Neural cell (in vitro differentiated cells): Measurements from ENCODE around the gene THTPA.

ENCODE experiments used
- EP300 ChIP-seq: fragments of 450-650 bp; conservative IDR thresholded peaks from 2 replicates; pipeline ENCODE4 v1.6.1; 2014; ENCODE audit warnings: antibody characterized with exemption, mild to moderate bottlenecking, moderate library complexity; ENCODE audit not compliant: poor library complexity, severe bottlenecking
- EZH2 ChIP-seq: fragments of 200-600, 300-800 bp; shearing (Covaris generic), sonication (generic); IDR thresholded peaks from 2 replicates; pipeline ENCODE4 v1.6.1; 2014; ENCODE audit warnings: antibody characterized with exemption, low read length, borderline replicate concordance, mild to moderate bottlenecking; ENCODE audit not compliant: insufficient read depth, poor library complexity, severe bottlenecking
- MXI1 ChIP-seq: fragments of 450-650 bp; conservative IDR thresholded peaks from 2 replicates; pipeline ENCODE4 v1.6.1; 2014; ENCODE audit warnings: antibody characterized with exemption, mild to moderate bottlenecking; ENCODE audit not compliant: poor library complexity, severe bottlenecking
- POLR2AphosphoS5 ChIP-seq: IDR thresholded peaks from 2 replicates; pipeline ENCODE4 v1.6.1; 2012
- RAD21 ChIP-seq: fragments of 450-650 bp; conservative IDR thresholded peaks from 2 replicates; pipeline ENCODE4 v1.6.1; 2014; ENCODE audit warnings: antibody characterized with exemption, mild to moderate bottlenecking, moderate library complexity
- SMC3 ChIP-seq: fragments of 450-650 bp; conservative IDR thresholded peaks from 2 replicates; pipeline ENCODE4 v1.6.1; 2014; ENCODE audit warnings: antibody characterized with exemption, mild to moderate bottlenecking, moderate library complexity; ENCODE audit not compliant: poor library complexity
- TAF1 ChIP-seq: IDR thresholded peaks from 2 replicates; pipeline ENCODE4 v1.6.1; 2012; ENCODE audit warnings: low read depth
- TF ChIP-seq, protein P1 (sequence below): IDR thresholded peaks from 2 replicates; pipeline ENCODE4 v1.6.1; 2012; ENCODE audit warnings: borderline replicate concordance
- TF ChIP-seq, protein P2 (sequence below): fragments of 450-650 bp; IDR thresholded peaks from 2 replicates; pipeline ENCODE4 v1.5.1; 2014; ENCODE audit warnings: antibody characterized with exemption, mild to moderate bottlenecking, moderate library complexity; ENCODE audit not compliant: poor library complexity, severe bottlenecking

DNA sequence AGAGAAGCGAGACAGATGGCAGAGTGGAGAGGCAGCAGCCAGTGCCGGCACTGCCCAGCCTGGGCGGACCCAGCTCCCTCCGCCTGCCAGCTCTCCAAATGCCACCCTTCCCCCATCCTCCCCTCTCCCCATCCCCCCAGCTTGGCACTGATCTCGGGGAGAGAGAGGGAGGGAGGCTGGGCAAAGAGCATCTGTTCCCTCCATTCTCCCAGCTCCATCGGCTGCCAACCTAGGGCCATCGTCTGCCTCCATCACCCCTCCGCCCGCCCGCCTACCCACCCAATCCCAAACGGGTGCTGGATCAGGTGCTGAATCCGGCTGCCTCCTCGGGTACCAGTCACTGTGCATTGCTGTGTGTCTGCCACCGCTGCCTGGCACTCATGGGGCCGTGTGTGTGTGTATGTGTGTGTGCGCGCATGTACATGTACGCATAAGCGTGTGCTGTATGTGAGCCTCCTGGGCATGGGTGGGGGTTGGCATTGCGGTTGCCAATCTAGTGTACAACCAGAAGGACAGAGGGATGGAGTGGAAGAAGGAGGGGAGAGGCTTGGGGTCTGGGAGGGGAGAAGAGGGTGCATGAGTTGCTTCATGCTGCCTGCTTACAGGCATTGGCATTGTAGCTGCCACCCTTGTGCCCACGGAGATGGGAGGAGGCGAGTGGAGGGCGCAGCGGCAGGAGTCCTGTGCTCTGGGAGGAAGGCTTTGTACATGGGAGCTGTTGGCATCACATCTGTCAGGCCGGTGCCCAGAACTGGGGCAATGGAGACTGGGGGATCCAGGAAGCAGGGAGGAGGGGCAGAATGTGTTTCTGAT, 42.9 kb upstream of the THTPA start:
- TF ChIP-seq EZH2 (no peak), EP300 (no peak), RAD21 (no peak), SMC3 (no peak), POLR2AphosphoS5 (no peak), TAF1 (no peak), MXI1 (no peak)
- TF ChIP-seq, protein P1, sequence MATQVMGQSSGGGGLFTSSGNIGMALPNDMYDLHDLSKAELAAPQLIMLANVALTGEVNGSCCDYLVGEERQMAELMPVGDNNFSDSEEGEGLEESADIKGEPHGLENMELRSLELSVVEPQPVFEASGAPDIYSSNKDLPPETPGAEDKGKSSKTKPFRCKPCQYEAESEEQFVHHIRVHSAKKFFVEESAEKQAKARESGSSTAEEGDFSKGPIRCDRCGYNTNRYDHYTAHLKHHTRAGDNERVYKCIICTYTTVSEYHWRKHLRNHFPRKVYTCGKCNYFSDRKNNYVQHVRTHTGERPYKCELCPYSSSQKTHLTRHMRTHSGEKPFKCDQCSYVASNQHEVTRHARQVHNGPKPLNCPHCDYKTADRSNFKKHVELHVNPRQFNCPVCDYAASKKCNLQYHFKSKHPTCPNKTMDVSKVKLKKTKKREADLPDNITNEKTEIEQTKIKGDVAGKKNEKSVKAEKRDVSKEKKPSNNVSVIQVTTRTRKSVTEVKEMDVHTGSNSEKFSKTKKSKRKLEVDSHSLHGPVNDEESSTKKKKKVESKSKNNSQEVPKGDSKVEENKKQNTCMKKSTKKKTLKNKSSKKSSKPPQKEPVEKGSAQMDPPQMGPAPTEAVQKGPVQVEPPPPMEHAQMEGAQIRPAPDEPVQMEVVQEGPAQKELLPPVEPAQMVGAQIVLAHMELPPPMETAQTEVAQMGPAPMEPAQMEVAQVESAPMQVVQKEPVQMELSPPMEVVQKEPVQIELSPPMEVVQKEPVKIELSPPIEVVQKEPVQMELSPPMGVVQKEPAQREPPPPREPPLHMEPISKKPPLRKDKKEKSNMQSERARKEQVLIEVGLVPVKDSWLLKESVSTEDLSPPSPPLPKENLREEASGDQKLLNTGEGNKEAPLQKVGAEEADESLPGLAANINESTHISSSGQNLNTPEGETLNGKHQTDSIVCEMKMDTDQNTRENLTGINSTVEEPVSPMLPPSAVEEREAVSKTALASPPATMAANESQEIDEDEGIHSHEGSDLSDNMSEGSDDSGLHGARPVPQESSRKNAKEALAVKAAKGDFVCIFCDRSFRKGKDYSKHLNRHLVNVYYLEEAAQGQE = no peak
- TF ChIP-seq, protein P2, sequence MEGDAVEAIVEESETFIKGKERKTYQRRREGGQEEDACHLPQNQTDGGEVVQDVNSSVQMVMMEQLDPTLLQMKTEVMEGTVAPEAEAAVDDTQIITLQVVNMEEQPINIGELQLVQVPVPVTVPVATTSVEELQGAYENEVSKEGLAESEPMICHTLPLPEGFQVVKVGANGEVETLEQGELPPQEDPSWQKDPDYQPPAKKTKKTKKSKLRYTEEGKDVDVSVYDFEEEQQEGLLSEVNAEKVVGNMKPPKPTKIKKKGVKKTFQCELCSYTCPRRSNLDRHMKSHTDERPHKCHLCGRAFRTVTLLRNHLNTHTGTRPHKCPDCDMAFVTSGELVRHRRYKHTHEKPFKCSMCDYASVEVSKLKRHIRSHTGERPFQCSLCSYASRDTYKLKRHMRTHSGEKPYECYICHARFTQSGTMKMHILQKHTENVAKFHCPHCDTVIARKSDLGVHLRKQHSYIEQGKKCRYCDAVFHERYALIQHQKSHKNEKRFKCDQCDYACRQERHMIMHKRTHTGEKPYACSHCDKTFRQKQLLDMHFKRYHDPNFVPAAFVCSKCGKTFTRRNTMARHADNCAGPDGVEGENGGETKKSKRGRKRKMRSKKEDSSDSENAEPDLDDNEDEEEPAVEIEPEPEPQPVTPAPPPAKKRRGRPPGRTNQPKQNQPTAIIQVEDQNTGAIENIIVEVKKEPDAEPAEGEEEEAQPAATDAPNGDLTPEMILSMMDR = no peak
